Measurements from ENCODE around the gene COL6A1. TPM values are rescaled to one million over a fixed set of nuclear protein-coding genes. Genes with fewer than 3 reads are reported as not detected.

The COL6A1 gene
- polyA plus RNA-seq, 1 of the 3 experiments (the other 2 are of a cell fraction), result 107 TPM

DNA sequence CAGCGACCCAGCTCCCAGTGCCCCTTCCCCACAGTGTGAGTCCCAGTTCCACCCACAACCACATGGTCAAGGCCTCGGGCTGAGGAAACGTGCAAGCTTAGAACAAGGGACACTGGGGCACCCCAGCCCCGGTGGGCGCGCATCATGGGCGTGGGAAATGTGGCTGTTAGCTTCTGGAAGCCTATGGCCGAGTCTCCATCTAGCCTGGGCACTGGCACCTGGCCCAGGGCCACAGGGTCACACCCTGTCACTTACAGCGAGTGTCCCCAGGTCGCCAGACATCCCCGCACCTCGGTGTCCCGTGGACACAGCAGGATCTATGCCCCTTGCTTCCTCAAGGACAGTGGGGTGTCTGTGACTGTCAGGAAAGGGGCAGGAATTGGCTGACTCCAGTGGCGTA lies 37.0 kb upstream of the COL6A1 start:
- no peak for DNase-seq
- no peak overlapping the region for H3K27ac ChIP-seq (ENCODE audit: low read depth in 2 of 2, low read length in 1 of 2)
- no peaks in the 10 kb centered on the region for H3K36me3 ChIP-seq (replicated peaks in 1 of 2; ENCODE audit: control insufficient read depth in 1 of 2, insufficient read depth in 2 of 2, low read length in 1 of 2)
- H3K4me1 ChIP-seq (ENCODE audit: control insufficient read depth in 1 of 2, insufficient read depth in 2 of 2, low read depth in 1 of 2, low read length in 1 of 2), result no peaks in the 10 kb centered on the region
- no peak for TF ChIP-seq EZH2phosphoT487 (IDR thresholded peaks at IDR 0.05; ENCODE audit: borderline replicate concordance, low read depth)
- TF ChIP-seq RAD21 (IDR thresholded peaks at IDR 0.05; ENCODE audit: low read length), result no peak
- no peak for TF ChIP-seq CHD2 (IDR thresholded peaks at IDR 0.05; ENCODE audit: low read length, partially characterized antibody)
- no peak for TF ChIP-seq RFX5 (IDR thresholded peaks at IDR 0.05; ENCODE audit: low read length)
- no peak for TF ChIP-seq YY1 (IDR thresholded peaks at IDR 0.05; ENCODE audit: low read depth)
- no peak for TF ChIP-seq SIN3A (IDR thresholded peaks at IDR 0.05; ENCODE audit: borderline replicate concordance, low read depth, low read length)
- H3K9me3 ChIP-seq, result no peaks in the 10 kb centered on the region
- H3K4me3 ChIP-seq (ENCODE audit: low read depth in 2 of 2, low read length in 1 of 2), result no peak overlapping the region
- no peak overlapping the region for H2AFZ ChIP-seq (ENCODE audit: low read depth)
- H3K27me3 ChIP-seq (ENCODE audit: insufficient read depth), result no peaks in the 10 kb centered on the region
- H3K9ac ChIP-seq, result no peak overlapping the region
- no peaks in the 10 kb centered on the region for H4K20me1 ChIP-seq (ENCODE audit: insufficient read depth)
- no peaks in the 10 kb centered on the region for H3K9me2 ChIP-seq
- 75% methylated on average over 4 of the region's 14 CpGs for WGBS (ENCODE audit: low lambda C conversion rate)
- H3K79me2 ChIP-seq (ENCODE audit: insufficient read depth), result no peaks in the 10 kb centered on the region
- POLR2A ChIA-PET, result no interaction called here
- CTCF ChIA-PET, result interaction anchor here (0.7 to 1.3 kb wide), 3 partner anchors 19 to 199 kb away, joined by 3 to 4 read pairs (median 3); no protein-coding TSS in a partner anchor
- H3F3A ChIP-seq (replicated peaks; ENCODE audit: insufficient read depth), result no peaks in the 10 kb centered on the region
- no peak overlapping the region for H3K4me2 ChIP-seq

GRCh38 chr21:45945066-45945867 lies 36.3 kb upstream of the COL6A1 start:
- H3K9me2 ChIP-seq, result no peaks in the 10 kb centered on the region
- H4K20me1 ChIP-seq (ENCODE audit: insufficient read depth), result no peaks in the 10 kb centered on the region
- H3K4me2 ChIP-seq, result no peak overlapping the region
- H3F3A ChIP-seq (replicated peaks; ENCODE audit: insufficient read depth), result no peaks in the 10 kb centered on the region
- H3K4me1 ChIP-seq (ENCODE audit: control insufficient read depth in 1 of 2, insufficient read depth in 2 of 2, low read depth in 1 of 2, low read length in 1 of 2), result peaks cover 0 to under 1% of the 10 kb centered on the region in 2 experiments; a peak in 1 of 4 replicates
- no peak overlapping the region for H3K27ac ChIP-seq (ENCODE audit: low read depth in 2 of 2, low read length in 1 of 2)
- 84% methylated on average over 11 of the region's 24 CpGs for WGBS (ENCODE audit: low lambda C conversion rate)
- H3K79me2 ChIP-seq (ENCODE audit: insufficient read depth), result no peaks in the 10 kb centered on the region
- no peak for TF ChIP-seq TCF12 (IDR thresholded peaks at IDR 0.05)
- TF ChIP-seq, protein P1, sequence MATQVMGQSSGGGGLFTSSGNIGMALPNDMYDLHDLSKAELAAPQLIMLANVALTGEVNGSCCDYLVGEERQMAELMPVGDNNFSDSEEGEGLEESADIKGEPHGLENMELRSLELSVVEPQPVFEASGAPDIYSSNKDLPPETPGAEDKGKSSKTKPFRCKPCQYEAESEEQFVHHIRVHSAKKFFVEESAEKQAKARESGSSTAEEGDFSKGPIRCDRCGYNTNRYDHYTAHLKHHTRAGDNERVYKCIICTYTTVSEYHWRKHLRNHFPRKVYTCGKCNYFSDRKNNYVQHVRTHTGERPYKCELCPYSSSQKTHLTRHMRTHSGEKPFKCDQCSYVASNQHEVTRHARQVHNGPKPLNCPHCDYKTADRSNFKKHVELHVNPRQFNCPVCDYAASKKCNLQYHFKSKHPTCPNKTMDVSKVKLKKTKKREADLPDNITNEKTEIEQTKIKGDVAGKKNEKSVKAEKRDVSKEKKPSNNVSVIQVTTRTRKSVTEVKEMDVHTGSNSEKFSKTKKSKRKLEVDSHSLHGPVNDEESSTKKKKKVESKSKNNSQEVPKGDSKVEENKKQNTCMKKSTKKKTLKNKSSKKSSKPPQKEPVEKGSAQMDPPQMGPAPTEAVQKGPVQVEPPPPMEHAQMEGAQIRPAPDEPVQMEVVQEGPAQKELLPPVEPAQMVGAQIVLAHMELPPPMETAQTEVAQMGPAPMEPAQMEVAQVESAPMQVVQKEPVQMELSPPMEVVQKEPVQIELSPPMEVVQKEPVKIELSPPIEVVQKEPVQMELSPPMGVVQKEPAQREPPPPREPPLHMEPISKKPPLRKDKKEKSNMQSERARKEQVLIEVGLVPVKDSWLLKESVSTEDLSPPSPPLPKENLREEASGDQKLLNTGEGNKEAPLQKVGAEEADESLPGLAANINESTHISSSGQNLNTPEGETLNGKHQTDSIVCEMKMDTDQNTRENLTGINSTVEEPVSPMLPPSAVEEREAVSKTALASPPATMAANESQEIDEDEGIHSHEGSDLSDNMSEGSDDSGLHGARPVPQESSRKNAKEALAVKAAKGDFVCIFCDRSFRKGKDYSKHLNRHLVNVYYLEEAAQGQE (IDR thresholded peaks at IDR 0.05; ENCODE audit: low read depth, low read length), result no peak
- TF ChIP-seq, protein P2, sequence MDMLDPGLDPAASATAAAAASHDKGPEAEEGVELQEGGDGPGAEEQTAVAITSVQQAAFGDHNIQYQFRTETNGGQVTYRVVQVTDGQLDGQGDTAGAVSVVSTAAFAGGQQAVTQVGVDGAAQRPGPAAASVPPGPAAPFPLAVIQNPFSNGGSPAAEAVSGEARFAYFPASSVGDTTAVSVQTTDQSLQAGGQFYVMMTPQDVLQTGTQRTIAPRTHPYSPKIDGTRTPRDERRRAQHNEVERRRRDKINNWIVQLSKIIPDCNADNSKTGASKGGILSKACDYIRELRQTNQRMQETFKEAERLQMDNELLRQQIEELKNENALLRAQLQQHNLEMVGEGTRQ (IDR thresholded peaks at IDR 0.05; ENCODE audit: borderline replicate concordance, low read depth, low read length), result no peak
- TF ChIP-seq RAD21 (IDR thresholded peaks at IDR 0.05; ENCODE audit: low read length), result no peak
- no peak for TF ChIP-seq SMC3 (IDR thresholded peaks at IDR 0.05; ENCODE audit: low read depth, low read length)
- TF ChIP-seq FOXJ3 (CRISPR knock-in tag; IDR thresholded peaks at IDR 0.05), result no peak
- no peak for TF ChIP-seq TAF1 (IDR thresholded peaks at IDR 0.05; ENCODE audit: borderline replicate concordance, low read depth, low read length)
- TF ChIP-seq, protein P3, sequence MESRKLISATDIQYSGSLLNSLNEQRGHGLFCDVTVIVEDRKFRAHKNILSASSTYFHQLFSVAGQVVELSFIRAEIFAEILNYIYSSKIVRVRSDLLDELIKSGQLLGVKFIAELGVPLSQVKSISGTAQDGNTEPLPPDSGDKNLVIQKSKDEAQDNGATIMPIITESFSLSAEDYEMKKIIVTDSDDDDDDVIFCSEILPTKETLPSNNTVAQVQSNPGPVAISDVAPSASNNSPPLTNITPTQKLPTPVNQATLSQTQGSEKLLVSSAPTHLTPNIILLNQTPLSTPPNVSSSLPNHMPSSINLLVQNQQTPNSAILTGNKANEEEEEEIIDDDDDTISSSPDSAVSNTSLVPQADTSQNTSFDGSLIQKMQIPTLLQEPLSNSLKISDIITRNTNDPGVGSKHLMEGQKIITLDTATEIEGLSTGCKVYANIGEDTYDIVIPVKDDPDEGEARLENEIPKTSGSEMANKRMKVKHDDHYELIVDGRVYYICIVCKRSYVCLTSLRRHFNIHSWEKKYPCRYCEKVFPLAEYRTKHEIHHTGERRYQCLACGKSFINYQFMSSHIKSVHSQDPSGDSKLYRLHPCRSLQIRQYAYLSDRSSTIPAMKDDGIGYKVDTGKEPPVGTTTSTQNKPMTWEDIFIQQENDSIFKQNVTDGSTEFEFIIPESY (IDR thresholded peaks at IDR 0.05; ENCODE audit: borderline replicate concordance, low read depth), result no peak
- H3K36me3 ChIP-seq (replicated peaks in 1 of 2; ENCODE audit: control insufficient read depth in 1 of 2, insufficient read depth in 2 of 2, low read length in 1 of 2), result no peaks in the 10 kb centered on the region
- no peak for DNase-seq
- no peak overlapping the region for H3K9ac ChIP-seq
- ChIA-PET CTCF (interaction anchor here (1.0 kb wide), 1 partner anchor 86 kb away, joined by 3 read pairs; no protein-coding TSS in a partner anchor), POLR2A (no interaction called here)
- H3K27me3 ChIP-seq (ENCODE audit: insufficient read depth), result no peaks in the 10 kb centered on the region
- H2AFZ ChIP-seq (ENCODE audit: low read depth), result no peak overlapping the region
- H3K9me3 ChIP-seq, result no peaks in the 10 kb centered on the region
- H3K4me3 ChIP-seq (ENCODE audit: low read depth in 2 of 2, low read length in 1 of 2), result no peak overlapping the region
